Activated B cell treated with CpG ODN at 0.5 μM for 24 hours (primary cell): ENCODE measurements around the gene PCP4L1. TPM values are rescaled to one million over a fixed set of nuclear protein-coding genes. Genes with fewer than 3 reads are reported as not detected.

Experiments used
- ATAC-seq: fragments of 200-7000 bp; cut with Tn5 transposase; one replicate; pipeline ENCODE4 v1.10.0; 2021; ENCODE audit warnings: low read depth, mild to moderate bottlenecking, moderate library complexity
- CTCF ChIA-PET: fragments of 350-600 bp; sonication (Branson Sonifier 250); formaldehyde crosslinking; loops from one replicate; lab custom pipeline; 2021; ENCODE audit warnings: antibody characterized with exemption; lab: Charles Lee
- POLR2A ChIA-PET: fragments of 350-600 bp; sonication (Branson Sonifier 250); formaldehyde crosslinking; loops from one replicate; lab custom pipeline; 2021; ENCODE audit warnings: antibody characterized with exemption; lab: Charles Lee
- DNase-seq: peaks from one replicate; pipeline ENCODE4 v3.0.0; 2022
- H3K27ac Mint-ChIP-seq: one replicate; pipeline ENCODE4 v1.8.0; 2020; ENCODE audit warnings: mixed read lengths
- H3K27me3 Mint-ChIP-seq: one replicate; pipeline ENCODE4 v1.8.0; 2021; ENCODE audit warnings: mixed read lengths
- H3K36me3 Mint-ChIP-seq: one replicate; pipeline ENCODE4 v1.8.0; 2021; ENCODE audit warnings: low read depth, mixed read lengths
- H3K4me1 Mint-ChIP-seq: one replicate; pipeline ENCODE4 v1.8.0; 2021; ENCODE audit warnings: mixed read lengths
- H3K4me3 Mint-ChIP-seq: one replicate; pipeline ENCODE4 v1.8.0; 2020; ENCODE audit warnings: mild to moderate bottlenecking, mixed read lengths
- H3K9me3 Mint-ChIP-seq: one replicate; pipeline ENCODE4 v1.8.0; 2020; ENCODE audit warnings: mixed read lengths
- intact Hi-C: fragments of 100-400 bp; cut with micrococcal nuclease; formaldehyde crosslinking; loops from one replicate; pipeline ENCODE4 v1.15.1; 2024
- total RNA-seq: library from RNA; stranded (reverse); gene quantifications from 2 replicates; pipeline ENCODE4 v1.2.3, GENCODE V29; 2022
- TF ChIP-seq, protein P1 (sequence below): fragments of 200-600 bp; IDR thresholded peaks from one replicate; pipeline ENCODE4 v1.8.0; 2022; ENCODE audit warnings: antibody characterized with exemption, mild to moderate bottlenecking

Gene PCP4L1
- total RNA-seq = not detected in 2 replicates

DNA sequence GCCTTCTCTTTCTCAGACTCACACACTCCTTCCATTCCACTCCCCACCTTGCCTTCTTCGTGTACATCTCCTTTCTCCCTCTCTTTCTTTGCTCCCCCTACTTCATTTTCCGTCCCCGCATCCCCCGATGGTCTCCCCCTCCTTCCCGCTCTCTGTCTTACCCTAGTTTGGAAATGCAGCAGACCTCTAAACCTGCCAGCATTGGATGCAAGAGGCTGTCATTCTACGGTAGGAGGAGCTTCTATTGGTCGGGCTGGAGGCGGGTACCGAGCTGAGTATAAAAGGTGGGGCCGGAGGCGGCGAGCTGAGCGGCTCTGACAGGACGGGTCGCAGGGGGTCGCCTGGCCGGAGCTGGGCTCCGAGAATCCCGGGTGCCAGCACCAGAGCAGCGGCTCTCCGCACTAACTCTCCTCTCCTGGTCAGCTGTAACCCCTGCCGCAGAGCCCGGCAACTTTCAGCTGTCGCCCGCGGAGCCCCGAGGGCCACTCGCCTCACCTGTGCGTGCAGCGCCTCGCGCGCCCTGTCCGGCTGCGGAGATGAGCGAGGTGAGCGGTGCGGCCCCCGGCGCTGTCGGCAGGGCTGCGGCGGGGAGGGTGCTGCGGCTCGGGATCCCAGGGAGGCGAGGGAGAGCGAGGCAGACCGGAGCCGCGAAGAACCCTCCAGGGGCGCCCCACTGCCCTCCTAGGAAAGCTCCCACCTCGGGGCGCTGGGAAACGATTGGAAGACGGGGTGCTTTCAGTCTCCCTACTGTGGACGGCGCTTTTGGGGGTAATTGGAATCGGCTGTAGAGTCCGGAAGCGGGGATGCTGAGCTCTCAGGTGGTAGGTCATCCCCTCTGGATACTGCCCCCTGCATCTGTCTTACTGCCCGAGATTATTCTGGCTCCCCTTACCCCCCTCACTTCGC, at the start of gene PCP4L1:
PCP4L1 (plus strand) TSS at position 307 of the 906 bp plus-strand sequence; CDS start at position 537, 230 bp downstream.
- TF ChIP-seq, protein P1, sequence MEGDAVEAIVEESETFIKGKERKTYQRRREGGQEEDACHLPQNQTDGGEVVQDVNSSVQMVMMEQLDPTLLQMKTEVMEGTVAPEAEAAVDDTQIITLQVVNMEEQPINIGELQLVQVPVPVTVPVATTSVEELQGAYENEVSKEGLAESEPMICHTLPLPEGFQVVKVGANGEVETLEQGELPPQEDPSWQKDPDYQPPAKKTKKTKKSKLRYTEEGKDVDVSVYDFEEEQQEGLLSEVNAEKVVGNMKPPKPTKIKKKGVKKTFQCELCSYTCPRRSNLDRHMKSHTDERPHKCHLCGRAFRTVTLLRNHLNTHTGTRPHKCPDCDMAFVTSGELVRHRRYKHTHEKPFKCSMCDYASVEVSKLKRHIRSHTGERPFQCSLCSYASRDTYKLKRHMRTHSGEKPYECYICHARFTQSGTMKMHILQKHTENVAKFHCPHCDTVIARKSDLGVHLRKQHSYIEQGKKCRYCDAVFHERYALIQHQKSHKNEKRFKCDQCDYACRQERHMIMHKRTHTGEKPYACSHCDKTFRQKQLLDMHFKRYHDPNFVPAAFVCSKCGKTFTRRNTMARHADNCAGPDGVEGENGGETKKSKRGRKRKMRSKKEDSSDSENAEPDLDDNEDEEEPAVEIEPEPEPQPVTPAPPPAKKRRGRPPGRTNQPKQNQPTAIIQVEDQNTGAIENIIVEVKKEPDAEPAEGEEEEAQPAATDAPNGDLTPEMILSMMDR = no peak
- ATAC-seq (peak; percentile 86), DNase-seq (peak; percentile 26)
- H3K27ac Mint-ChIP-seq = no peak within 1 kb of the TSS
- peaks cover 18% of the 10 kb centered on the region for H3K9me3 Mint-ChIP-seq
- ChIA-PET CTCF (interaction anchor here (1.2 kb wide), 1 partner anchor 68 kb away, joined by 4 read pairs; no protein-coding TSS in a partner anchor), POLR2A (interaction anchor here (0.6 to 1.3 kb wide), 3 partner anchors 9 to 55 kb away, joined by 3 to 4 read pairs (median 3); no protein-coding TSS in a partner anchor)
- peak within 1 kb of the TSS; percentile 73 for H3K4me3 Mint-ChIP-seq
- peaks cover 8% of the 10 kb centered on the region for H3K36me3 Mint-ChIP-seq
- H3K4me1 Mint-ChIP-seq = peaks cover 30% of the 10 kb centered on the region
- H3K27me3 Mint-ChIP-seq = peaks cover 57% of the 10 kb centered on the region
- intact Hi-C loops = no loop called here

- DNase-seq = peak; percentile 52
- Mint-ChIP-seq H3K36me3 (peaks cover 90% of the 10 kb centered on the region), H3K9me3 (no peaks in the 10 kb centered on the region), H3K4me1 (peaks cover 9% of the 10 kb centered on the region), H3K27me3 (no peaks in the 10 kb centered on the region), H3K4me3 (no peak overlapping the region), H3K27ac (no peak overlapping the region)
- TF ChIP-seq, protein P1 = no peak
- intact Hi-C loops = loop anchor here (1.0 kb wide), 4 partner anchors 15 to 172 kb away; no protein-coding TSS in a partner anchor
- peak; percentile 97 for ATAC-seq
- ChIA-PET POLR2A (interaction anchor here (1.1 to 2.0 kb wide), 3 partner anchors 8 to 96 kb away, joined by 3 to 5 read pairs (median 4); partner anchors contain the start of gene NDUFS2), CTCF (interaction anchor here (0.6 to 3.6 kb wide), 8 partner anchors 8 to 172 kb away, joined by 3 to 27 read pairs (median 6); partner anchors contain the start of genes APOA2, NDUFS2, PPOX and TOMM40L)
Measured at GRCh38 chr1:161209790-161210409, 48.6 kb upstream of the PCP4L1 start.

- DNase-seq (no peak), ATAC-seq (no peak)
- peaks cover 25% of the 10 kb centered on the region for H3K4me1 Mint-ChIP-seq
- intact Hi-C loops = no loop called here
- H3K36me3 Mint-ChIP-seq = peaks cover 57% of the 10 kb centered on the region
- H3K9me3 Mint-ChIP-seq = no peaks in the 10 kb centered on the region
- H3K4me3 Mint-ChIP-seq = no peak overlapping the region
- TF ChIP-seq, protein P1 = no peak
- CTCF ChIA-PET = no interaction called here
- H3K27ac Mint-ChIP-seq = no peak overlapping the region
- POLR2A ChIA-PET = no interaction called here
- H3K27me3 Mint-ChIP-seq = peaks cover 2% of the 10 kb centered on the region
Measured at GRCh38 chr1:161214369-161214768, 44.2 kb upstream of the PCP4L1 start.

- intact Hi-C loops = no loop called here
- CTCF ChIA-PET = interaction anchor here (0.9 to 1.0 kb wide), 2 partner anchors 11 to 23 kb away, joined by 3 read pairs; partner anchors contain the start of gene TOMM40L
Measured at GRCh38 chr1:161215076-161215475, 43.5 kb upstream of the PCP4L1 start, which contains the start of gene FCER1G. Gene FCER1G (plus strand): TSS chr1:161215295. CDS start chr1:161215322, 27 bp downstream.

More at GRCh38 chr1:161215076-161215475, 43.5 kb upstream of the PCP4L1 start, which contains the start of gene FCER1G:
- H3K4me1 Mint-ChIP-seq = peaks cover 23% of the 10 kb centered on the region
- DNase-seq (no peak), ATAC-seq (no peak)
- peaks cover 8% of the 10 kb centered on the region for H3K27me3 Mint-ChIP-seq
- H3K36me3 Mint-ChIP-seq = peaks cover 50% of the 10 kb centered on the region
- TF ChIP-seq, protein P1 = no peak
- no peaks in the 10 kb centered on the region for H3K9me3 Mint-ChIP-seq
- no peak within 1 kb of the TSS for H3K4me3 Mint-ChIP-seq
- no peak within 1 kb of the TSS for H3K27ac Mint-ChIP-seq
- POLR2A ChIA-PET = no interaction called here
